ENCODE data around the gene SERPINE2.

GRCh38 chr2:224085246-224085645 is 46.2 kb upstream of the SERPINE2 start:
- TF ChIP-seq POLR2A (IDR thresholded peaks at IDR 0.05; ENCODE audit: low read depth, low read length), result no peak
- no peak for TF ChIP-seq TAF1 (IDR thresholded peaks at IDR 0.05; ENCODE audit: borderline replicate concordance, low read depth, low read length)
- no peak for TF ChIP-seq POLR2AphosphoS5 (IDR thresholded peaks at IDR 0.05; ENCODE audit: low read depth, low read length)
